ENCODE data around the gene PFN4.
"Not testable (repeated sequence)": the region's sequence is repeated elsewhere in the genome, so short reads cannot be mapped to it uniquely, and the experiment has no call there.

PFN4 gene

DNA sequence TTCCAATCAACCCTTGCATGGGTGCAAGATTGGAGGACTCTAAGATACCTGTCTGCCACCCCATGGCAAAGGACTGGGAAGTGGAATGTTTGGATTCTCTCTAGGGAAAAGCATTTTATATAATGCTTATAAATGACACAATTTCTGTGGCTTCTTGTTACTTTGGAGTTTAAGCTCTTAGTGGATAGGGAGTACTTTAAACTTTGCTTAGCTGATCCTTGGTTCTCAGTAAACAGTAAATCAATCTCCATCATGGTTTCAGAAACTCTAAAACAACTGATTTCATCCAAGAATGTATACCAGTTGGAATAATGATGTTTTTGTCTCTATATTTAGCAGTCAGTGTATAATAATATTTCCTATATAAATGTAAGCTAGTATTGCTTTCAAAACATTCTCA is 37.6 kb upstream of the PFN4 start:
- DNase-seq (ENCODE audit: low read depth in 2 of 2), result no peak
- no peak overlapping the region for H3K4me3 ChIP-seq (replicated peaks in 1 of 2; ENCODE audit: low read depth in 2 of 2, low read length in 2 of 2)
- TF ChIP-seq, protein P1, sequence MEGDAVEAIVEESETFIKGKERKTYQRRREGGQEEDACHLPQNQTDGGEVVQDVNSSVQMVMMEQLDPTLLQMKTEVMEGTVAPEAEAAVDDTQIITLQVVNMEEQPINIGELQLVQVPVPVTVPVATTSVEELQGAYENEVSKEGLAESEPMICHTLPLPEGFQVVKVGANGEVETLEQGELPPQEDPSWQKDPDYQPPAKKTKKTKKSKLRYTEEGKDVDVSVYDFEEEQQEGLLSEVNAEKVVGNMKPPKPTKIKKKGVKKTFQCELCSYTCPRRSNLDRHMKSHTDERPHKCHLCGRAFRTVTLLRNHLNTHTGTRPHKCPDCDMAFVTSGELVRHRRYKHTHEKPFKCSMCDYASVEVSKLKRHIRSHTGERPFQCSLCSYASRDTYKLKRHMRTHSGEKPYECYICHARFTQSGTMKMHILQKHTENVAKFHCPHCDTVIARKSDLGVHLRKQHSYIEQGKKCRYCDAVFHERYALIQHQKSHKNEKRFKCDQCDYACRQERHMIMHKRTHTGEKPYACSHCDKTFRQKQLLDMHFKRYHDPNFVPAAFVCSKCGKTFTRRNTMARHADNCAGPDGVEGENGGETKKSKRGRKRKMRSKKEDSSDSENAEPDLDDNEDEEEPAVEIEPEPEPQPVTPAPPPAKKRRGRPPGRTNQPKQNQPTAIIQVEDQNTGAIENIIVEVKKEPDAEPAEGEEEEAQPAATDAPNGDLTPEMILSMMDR (IDR thresholded peaks at IDR 0.05; ENCODE audit: low read depth, low read length), result no peak

- TF ChIP-seq, protein P1 (IDR thresholded peaks at IDR 0.05; ENCODE audit: low read depth, low read length), result no peak
- no peak overlapping the region for H3K4me3 ChIP-seq (replicated peaks in 1 of 2; ENCODE audit: low read depth in 2 of 2, low read length in 2 of 2)
- DNase-seq (ENCODE audit: low read depth in 2 of 2), result no peak
Measured at GRCh38 chr2:24159708-24160107, 36.6 kb upstream of the PFN4 start.

DNA sequence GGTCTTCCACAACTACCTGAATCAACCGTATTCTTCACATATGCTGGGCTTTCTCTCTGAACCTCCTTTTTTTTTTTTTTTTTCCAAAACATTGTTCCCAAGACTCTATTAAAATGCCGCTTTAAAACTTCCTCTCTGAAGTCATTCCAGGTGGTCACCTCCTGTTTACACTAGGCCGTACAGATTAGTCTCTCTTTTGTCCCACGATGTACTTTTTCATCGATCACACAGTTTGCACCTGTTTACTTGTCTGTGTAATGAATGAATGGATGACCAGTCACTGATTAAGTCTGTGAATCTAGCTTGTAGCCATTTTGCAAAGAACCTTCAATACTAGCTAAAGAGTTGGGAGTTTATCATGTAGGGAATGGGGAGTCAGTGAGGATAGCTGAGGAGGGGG is 35.0 kb upstream of the PFN4 start:
- TF ChIP-seq, protein P1 (IDR thresholded peaks at IDR 0.05; ENCODE audit: low read depth, low read length), result no peak
- H3K4me3 ChIP-seq (replicated peaks in 1 of 2; ENCODE audit: low read depth in 2 of 2, low read length in 2 of 2), result no peak overlapping the region
- DNase-seq (ENCODE audit: low read depth in 2 of 2), result no peak

DNA sequence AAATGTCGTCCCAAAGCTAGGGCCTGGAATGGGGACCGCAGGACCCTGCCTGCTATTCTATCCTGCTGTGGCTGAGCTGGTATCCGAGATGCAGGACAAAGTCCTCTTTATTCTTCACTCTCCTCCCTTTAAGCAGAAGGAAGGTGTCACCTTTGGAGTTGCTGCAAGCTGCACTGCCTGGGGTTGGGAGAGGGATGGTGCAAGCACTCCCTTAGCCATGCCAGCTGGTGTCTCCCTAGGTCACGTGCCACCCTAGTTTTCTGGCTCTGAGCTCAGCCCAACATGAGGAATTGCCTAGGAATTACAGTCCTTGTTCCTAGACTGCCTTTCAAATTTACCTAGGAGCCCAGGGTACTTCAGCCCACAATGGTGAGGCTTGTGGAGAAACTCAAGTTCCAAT is 30.3 kb upstream of the PFN4 start:
- H3K4me3 ChIP-seq (replicated peaks in 1 of 2; ENCODE audit: low read depth in 2 of 2, low read length in 2 of 2), result no peak overlapping the region
- TF ChIP-seq, protein P1 (IDR thresholded peaks at IDR 0.05; ENCODE audit: low read depth, low read length), result no peak
- no peak for DNase-seq (ENCODE audit: low read depth in 2 of 2)

GRCh38 chr2:24152413-24153197 is 29.5 kb upstream of the PFN4 start:
- no peak for DNase-seq (ENCODE audit: low read depth in 2 of 2)
- TF ChIP-seq, protein P1 (IDR thresholded peaks at IDR 0.05; ENCODE audit: low read depth, low read length), result no peak

GRCh38 chr2:24147364-24147763 is 24.2 kb upstream of the PFN4 start:
- TF ChIP-seq, protein P1 (IDR thresholded peaks at IDR 0.05; ENCODE audit: low read depth, low read length), result no peak
- peak in 1 of 2 donors; percentile 3 for DNase-seq (ENCODE audit: low read depth in 2 of 2)
- H3K4me3 ChIP-seq (replicated peaks in 1 of 2; ENCODE audit: low read depth in 2 of 2, low read length in 2 of 2), result no peak overlapping the region

More at GRCh38 chr2:24152413-24153197, 29.5 kb upstream of the PFN4 start:
- no peak overlapping the region for H3K4me3 ChIP-seq (replicated peaks in 1 of 2; ENCODE audit: low read depth in 2 of 2, low read length in 2 of 2)

GRCh38 chr2:24140305-24140704 is 17.2 kb upstream of the PFN4 start:
- DNase-seq (ENCODE audit: low read depth in 2 of 2), result peak; percentile 5 to 19
- not testable (repeated sequence) for H3K4me3 ChIP-seq (replicated peaks in 1 of 2; ENCODE audit: low read depth in 2 of 2, low read length in 2 of 2)

Measured in cardiac fibroblast (primary cell).